ENCODE measurements around the gene HOOK2. TPM values are rescaled to one million over a fixed set of nuclear protein-coding genes. Genes with fewer than 3 reads are reported as not detected.
"Not testable (repeated sequence)": the region's sequence is repeated elsewhere in the genome, so short reads cannot be mapped to it uniquely, and the experiment has no call there.

The HOOK2 gene
- total RNA-seq, 3 donors from 2014 or later, result 52.2 to 91.9 (median 69.0) TPM

GRCh38 chr19:12733369-12734214 lies 41.8 kb downstream of the HOOK2 start:
- Histone ChIP-seq H3K36me3 (ENCODE audit: low read depth) (peaks cover 11% of the 10 kb centered on the region), H3K4me1 (ENCODE audit: low read depth) (peaks cover 33% of the 10 kb centered on the region)

GRCh38 chr19:12731337-12731736 lies 44.0 kb downstream of the HOOK2 start:
- TF ChIP-seq CTCF (IDR thresholded peaks at IDR 0.05), result no peak
- H3K9me3 ChIP-seq, result no peaks in the 10 kb centered on the region
- intact Hi-C loops (cut with DNase I, micrococcal nuclease), result no loop called here
- ATAC-seq, result no peak
- no peak for DNase-seq
- peaks cover 11% of the 10 kb centered on the region for H3K36me3 ChIP-seq (ENCODE audit: low read depth)
- H3K4me1 ChIP-seq (ENCODE audit: low read depth), result peaks cover 21% of the 10 kb centered on the region
- H3K4me3 ChIP-seq, result no peak overlapping the region

More at GRCh38 chr19:12733369-12734214, 41.8 kb downstream of the HOOK2 start:
- ATAC-seq (no peak), DNase-seq (peak in 1 of 3 donors; percentile 22)
- no peak for TF ChIP-seq CTCF (IDR thresholded peaks at IDR 0.05)
- H3K9me3 ChIP-seq, result no peaks in the 10 kb centered on the region
- intact Hi-C loops (cut with DNase I, micrococcal nuclease), result no loop called here
- peak overlapping the region; percentile 68 for H3K4me3 ChIP-seq

DNA sequence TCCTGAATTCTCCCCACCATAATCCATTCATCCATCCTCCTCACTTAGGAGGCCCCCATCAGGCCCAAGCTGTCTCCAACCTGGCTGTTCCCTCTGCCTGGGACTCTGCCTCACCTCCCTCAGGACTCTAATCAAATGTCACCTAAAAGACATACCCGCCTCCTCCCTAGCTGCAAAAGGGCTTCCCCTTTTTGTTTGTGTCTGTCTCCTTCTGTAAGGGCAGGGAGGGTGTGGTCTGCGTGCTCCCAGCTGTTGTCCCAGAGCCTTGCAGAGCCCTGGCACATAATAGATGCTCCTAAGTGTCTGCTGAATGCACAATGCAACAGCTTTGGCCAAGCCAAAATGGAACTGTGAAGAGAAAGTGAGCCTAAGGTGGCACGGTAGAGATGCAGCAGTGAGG lies 45.3 kb downstream of the HOOK2 start:
- peaks cover 11% of the 10 kb centered on the region for H3K36me3 ChIP-seq (ENCODE audit: low read depth)
- H3K4me3 ChIP-seq, result no peak overlapping the region
- no peaks in the 10 kb centered on the region for H3K9me3 ChIP-seq
- ATAC-seq (no peak), DNase-seq (no peak)
- TF ChIP-seq CTCF (IDR thresholded peaks at IDR 0.05), result no peak
- peaks cover 19% of the 10 kb centered on the region for H3K4me1 ChIP-seq (ENCODE audit: low read depth)
- intact Hi-C loops (cut with DNase I, micrococcal nuclease), result no loop called here

DNA sequence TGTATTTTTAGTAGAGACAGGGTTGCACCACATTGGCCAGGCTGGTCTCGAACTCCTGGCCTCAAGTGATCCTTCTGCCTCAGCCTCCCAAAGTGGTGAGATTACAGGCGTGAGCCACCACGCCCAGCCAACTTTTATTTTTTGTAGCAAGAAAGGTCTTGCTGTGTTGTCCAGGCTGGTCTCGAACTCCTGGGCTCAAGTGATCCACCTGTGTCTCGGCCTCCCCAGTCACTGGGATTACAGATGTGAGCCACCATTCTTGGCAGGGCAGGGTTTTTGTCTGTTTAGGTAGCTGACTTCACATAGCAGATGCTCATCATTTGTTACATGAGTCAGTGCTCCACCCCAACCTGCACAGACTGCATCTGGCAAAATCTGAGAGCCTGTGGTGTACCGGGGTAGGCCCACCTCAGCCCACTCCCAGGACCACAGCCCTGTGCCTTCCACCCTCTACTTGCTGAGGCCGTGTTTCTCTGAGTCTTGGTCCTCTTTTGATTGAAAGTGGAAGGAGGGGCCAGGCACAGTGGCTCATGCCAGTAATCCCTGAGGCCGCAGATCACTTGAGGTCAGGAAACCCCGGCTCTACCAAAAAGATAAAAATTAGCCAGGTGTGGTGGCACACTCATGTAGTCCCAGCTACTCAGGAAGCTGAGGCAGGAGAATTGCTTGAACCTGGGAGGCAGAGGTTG lies 47.5 kb downstream of the HOOK2 start:
- Histone ChIP-seq H3K4me3 (no peak overlapping the region), H3K9me3 (no peaks in the 10 kb centered on the region), H3K4me1 (ENCODE audit: low read depth) (peaks cover 18% of the 10 kb centered on the region), H3K36me3 (ENCODE audit: low read depth) (peaks cover 11% of the 10 kb centered on the region)
- TF ChIP-seq CTCF (IDR thresholded peaks at IDR 0.05), result no peak
- ATAC-seq (no peak), DNase-seq (no peak)
- intact Hi-C loops (cut with DNase I, micrococcal nuclease), result no loop called here

DNA sequence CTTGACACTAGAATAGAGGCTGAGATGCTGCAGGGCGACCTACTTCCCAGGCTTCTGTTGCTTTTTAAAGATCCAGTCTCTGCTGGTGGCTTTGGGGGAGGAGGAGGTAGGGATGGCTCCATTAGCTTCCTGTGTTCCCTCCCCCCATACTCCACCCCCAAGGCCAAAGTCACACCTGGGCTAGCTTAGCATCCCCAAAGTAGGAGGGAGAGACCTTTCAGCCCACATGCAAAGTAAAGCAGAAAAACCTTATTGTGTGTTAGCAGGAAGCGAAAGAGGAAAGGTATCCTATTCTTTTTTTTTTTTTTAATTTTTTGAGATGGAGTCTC lies 48.4 kb downstream of the HOOK2 start:
- Histone ChIP-seq H3K9me3 (no peaks in the 10 kb centered on the region), H3K4me1 (ENCODE audit: low read depth) (peaks cover 12% of the 10 kb centered on the region), H3K4me3 (no peak overlapping the region), H3K36me3 (ENCODE audit: low read depth) (peaks cover 11% of the 10 kb centered on the region)
- DNase-seq (no peak), ATAC-seq (no peak)
- intact Hi-C loops (cut with DNase I, micrococcal nuclease), result no loop called here
- no peak for TF ChIP-seq CTCF (IDR thresholded peaks at IDR 0.05)

DNA sequence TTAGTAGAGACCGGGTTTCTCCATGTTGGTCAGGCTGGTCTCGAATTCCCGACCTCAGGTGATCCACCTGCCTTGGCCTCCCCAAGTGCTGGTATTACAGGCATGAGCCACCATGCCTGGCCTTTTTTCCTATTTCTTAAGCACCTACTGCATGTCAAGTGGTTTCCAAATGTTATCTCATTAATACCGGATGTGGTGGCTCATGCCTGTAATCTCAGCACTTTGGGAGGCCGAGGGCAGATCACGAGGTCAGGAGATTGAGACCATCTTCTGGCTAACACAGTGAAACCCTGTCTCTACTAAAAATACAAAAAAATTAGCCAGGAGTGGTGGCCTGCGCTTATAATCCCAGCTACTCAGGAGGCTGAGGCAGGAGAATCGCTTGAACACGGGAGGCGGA lies 49.7 kb downstream of the HOOK2 start:
- H3K9me3 ChIP-seq; ATAC-seq; intact Hi-C loops (cut with DNase I, micrococcal nuclease); DNase-seq; H3K36me3 ChIP-seq (ENCODE audit: low read depth); H3K4me3 ChIP-seq: not testable (repeated sequence)
- peaks cover 19% of the 10 kb centered on the region for H3K4me1 ChIP-seq (ENCODE audit: low read depth)
